GM21825 (cell line): ENCODE results near the gene KCNH1.
"Not testable (repeated sequence)": the region's sequence is repeated elsewhere in the genome, so short reads cannot be mapped to it uniquely, and the experiment has no call there.

ENCODE experiments used
- ATAC-seq: cut with Tn5 transposase; IDR thresholded peaks from one replicate; pipeline ENCODE4 v1.9.1; 2021; ENCODE audit warnings: mild to moderate bottlenecking, moderate library complexity; ENCODE audit not compliant: unreplicated experiment

The KCNH1 gene

GRCh38 chr1:210692796-210693195, 441.2 kb downstream of the KCNH1 start:
- ATAC-seq: no peak

GRCh38 chr1:210691039-210691610, 442.8 kb downstream of the KCNH1 start:
- ATAC-seq: no peak

DNA sequence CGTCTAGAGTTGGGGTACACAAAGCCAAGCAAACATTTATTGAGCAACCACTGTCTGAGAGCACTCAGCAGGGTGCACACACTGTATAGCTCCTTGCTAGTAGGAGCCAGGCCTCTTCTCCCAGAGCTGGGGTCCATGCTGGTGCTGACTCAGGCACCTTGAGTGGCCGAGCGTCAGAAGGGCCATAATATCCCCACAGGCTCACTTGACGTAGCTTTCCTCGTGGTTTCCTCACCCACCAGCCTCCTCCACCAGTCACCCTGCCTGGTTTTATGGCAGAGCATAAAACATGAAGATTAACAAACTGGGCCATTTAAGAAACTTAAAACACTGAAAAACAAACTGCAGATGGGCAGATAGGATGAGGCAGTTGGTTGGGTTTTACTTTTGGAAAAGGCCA, 443.7 kb downstream of the KCNH1 start:
- ATAC-seq: no peak

DNA sequence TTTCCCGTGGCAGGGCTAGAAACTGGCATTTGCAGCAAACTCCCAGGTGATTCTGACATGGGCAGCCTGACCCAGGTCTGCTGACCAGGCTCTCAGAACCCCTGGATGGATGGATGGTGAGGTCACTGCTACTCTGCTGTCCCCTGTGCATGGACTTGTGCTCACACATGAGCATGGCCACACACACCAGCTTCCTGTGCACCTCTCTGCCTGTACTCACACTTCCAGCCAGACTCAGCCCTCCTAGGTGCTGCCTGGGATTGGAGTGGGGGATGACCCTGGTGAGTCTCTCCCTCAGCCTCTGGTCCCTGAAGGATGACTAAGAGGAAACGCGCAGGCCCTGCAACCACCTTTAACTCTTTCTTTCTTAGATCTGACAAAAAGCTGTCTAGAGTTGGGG, 444.1 kb downstream of the KCNH1 start:
- ATAC-seq: no peak

DNA sequence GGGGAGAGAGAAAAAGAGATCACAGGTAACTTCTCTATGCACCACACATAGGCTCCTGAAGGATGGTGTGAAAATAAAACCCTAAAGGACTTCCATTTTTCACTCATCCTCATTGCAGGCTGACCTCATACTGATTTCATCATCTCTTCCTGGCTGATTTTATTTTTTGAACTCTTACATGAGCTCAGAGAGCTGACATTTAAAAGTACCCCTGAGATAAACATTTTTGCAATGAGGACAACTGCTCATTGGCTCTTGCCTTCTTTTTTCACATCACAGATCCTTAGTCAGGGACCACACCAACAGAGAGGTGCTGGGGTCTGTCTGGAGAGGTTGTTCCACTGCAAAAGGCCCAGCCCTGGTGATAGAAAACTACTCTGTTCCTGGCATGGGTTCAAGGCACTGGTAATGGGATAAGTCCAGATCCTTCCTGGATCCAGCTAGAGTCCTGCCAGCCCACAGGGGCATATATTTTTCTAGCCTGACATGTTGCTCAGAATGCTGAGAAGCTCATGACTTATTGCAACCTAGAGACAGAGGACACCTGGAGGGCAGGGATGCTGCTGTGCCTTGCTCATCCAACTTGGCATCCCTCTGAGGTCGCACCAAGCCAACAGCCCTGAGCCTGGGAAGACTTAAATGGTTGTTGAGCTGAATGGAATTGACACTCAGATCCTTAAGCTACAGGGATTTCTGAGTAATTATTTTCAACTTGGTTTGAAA, 445.3 kb downstream of the KCNH1 start:
- no peak for ATAC-seq

DNA sequence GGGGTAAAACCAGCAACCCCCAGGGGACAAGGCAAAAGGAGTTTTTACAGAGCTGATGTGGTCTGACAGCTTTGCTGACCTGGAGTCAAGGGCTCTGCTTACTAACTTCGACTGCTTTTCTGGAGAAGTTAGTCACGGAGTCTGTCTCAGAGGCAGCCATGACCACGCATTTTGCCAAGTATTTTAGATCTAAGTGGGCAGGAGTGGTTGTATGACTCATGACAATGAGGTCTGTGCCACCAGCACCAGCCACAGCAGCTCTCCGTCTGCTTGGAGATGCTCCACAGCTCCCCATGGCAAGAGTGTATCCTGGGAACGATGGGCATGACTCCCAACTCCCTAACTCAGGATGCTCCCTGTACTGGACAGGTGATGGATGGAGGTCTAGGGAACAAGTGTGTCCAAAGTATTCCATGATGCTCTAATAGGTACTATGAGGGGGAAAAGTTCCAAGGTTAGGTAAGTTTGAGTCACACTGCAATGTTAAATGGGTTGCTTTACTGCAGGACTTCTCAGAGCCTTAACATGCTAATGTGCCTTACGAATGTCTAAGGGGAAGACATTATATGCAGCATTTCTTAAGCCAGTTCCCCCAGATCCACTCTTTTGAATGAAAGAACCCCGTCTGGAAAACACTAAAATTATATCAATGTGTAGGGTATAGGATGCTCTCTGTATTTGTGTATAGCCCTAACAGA, 446.2 kb downstream of the KCNH1 start:
- ATAC-seq: no peak

DNA sequence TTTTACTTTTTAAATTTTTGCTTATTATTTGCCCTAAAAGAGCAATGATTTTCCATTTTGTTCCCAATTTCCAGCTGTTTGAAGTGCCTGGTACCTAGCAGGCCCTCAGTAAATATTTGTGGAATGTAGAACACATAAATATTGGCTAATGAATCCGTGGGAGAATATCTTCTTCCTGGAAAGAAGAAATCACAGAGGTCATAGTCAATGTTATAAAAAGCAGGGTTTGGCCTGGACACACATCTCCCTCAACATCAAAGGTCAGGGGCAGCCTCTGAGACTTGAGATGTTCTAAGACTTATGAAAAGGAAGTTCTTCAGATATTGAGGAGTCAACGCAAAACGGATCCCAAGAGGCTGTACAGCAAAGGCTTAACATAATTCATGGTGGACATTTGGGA, 447.1 kb downstream of the KCNH1 start:
- ATAC-seq: no peak

DNA sequence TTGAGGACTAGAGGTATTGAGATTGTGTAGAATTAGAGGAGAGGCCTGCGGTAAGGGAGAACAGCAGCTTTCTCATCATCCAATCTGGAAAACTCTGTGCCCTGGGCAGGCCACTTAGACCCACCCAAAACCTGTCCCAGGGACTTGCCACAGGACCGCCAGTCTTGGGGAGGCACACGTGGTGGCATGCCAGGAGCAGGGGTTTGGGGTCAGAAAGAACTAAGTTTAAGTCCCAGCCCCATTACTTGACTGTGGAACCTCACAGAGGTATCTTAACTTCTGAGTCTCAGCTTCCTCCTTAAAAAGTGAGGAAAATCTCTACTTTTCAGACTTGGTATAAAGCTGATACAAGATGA, 448.7 kb downstream of the KCNH1 start:
- peak; percentile 17 for ATAC-seq

- ATAC-seq: peak; percentile 91
These were observed 449.3 kb downstream of the KCNH1 start for GRCh38 chr1:210684466-210685294.

GRCh38 chr1:210683403-210684047, 450.4 kb downstream of the KCNH1 start:
- no peak for ATAC-seq

DNA sequence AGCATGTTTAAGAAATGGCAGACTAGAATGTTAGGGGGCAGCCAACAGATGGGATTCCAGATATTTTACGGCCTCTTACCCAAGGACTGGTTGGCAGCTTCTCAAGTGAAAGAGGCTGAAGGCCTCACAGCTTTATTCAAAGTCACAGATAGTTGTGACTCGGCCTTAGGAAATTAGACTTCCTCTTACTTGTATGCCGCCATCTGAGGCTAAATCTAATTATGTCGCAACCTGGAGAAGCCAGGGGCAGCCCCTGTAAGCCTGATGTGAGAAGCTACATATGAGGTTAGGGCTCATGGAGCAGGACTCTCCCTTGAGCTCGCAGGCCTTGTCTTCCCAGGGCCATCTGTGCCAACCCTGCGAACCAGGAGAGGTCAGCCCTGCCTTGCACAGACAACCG, 452.8 kb downstream of the KCNH1 start:
- ATAC-seq: no peak

GRCh38 chr1:210678306-210678705, 455.6 kb downstream of the KCNH1 start:
- no peak for ATAC-seq

DNA sequence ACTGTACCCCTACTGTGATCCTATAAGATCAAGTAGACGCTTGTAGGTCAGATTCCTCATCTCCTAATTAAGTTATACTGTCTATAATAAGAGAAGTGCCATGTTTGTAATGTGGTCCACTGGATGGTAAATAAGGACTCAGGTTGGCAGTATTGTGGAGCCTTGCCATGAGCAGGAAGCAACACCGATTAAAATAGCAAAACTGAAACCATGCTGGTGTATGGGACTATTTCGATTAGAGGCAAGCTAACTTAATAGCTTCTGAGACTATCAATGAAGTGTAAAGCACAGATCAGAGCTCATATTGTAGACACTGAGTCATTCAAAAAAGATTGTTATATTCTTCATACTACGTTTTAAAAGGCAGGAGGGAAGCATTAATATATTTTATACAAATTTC, 456.4 kb downstream of the KCNH1 start:
- no peak for ATAC-seq

DNA sequence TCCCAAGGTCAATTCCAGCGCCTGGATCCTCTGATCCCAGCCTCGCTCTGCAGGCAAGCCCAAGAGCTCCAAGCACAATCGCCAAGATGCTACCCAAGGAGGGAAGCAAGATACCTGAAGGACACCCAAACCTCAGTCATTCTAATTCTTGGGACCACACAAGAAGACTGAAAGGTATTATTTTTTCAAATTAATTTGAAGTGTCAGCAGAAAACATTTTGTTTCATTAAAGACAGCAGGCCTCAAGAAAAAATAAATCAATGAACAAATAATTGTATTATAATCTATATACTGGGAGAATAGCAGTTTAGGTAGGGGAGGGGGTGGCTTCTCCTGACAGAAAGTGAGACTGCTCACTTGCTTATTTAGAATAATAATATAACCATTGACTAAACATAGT, 457.4 kb downstream of the KCNH1 start:
- no peak for ATAC-seq

- ATAC-seq: no peak
These were observed 459.8 kb downstream of the KCNH1 start for GRCh38 chr1:210674151-210674550.

DNA sequence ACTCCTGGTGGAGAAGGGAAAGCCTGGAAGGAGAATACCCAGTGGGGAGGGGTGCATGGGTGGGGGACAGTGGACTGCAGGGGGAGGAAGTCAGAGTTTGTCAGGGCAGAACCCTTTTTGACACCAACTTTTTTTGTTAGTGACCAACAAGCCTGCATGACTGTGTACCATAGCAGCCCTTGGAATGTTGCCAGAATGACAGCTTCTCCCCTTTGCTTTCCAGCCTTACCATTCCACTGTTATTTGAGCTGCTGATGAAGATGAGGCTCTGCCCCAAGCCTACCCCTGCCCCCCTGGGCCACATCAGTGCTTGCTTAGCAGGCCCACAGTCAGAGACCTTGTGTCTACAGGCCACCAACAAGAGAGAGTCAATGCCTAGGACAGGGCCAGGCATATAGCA, 464.0 kb downstream of the KCNH1 start:
- no peak for ATAC-seq

GRCh38 chr1:210663730-210664573, 470.0 kb downstream of the KCNH1 start:
- ATAC-seq: no peak

DNA sequence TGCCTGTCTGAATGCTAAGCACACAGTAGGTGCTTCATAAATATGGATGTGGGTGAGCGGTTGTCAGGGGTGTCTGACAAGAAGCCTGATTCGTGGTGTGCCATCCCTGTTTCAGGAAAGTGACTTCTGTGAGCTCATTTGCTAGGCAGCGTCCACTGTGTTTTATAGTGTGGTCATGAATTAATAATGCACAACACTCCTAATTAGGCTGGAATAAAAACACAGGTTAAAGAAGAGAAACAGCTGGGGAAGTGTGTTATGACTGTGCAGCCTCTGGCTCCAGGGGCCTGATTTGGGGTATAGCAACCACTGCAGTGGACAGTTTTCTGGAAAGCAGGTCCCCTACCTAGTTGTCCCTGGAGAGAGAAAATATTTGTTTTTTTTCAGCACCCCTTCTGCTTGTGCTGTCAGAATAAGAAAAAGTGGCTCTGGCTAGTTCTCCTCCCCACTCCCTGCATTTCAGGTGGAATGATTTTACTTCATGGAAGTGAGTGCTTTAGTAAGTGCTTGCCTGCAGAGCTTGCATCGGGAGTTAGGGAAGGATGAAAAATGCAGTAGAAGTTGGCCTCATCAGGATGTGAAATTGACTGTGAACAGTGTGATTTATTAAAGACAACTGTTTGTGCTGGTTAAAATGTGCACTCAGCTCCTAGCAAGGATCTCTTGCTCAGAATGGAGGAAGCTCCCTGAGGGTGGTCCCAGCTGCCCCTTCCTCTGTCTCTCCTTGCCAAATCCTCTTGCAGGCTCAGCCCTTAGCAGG, 471.5 kb downstream of the KCNH1 start:
- no peak for ATAC-seq

DNA sequence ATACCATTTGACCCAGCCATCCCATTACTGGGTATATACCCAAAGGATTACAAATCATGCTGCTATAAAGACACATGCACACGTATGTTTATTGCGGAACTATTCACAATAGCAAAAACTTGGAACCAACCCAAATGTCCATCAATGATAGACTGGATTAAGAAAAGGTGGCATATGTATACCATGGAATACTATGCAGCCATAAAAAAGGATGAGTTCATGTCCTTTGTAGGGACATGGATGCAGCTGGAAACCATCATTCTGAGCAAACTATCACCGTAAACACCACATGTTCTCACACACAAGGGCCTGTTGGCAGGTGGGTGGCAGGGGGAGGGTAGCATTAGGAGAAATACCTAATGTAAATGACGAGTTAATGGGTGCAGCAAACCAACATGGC, 472.4 kb downstream of the KCNH1 start:
- not testable (repeated sequence) for ATAC-seq
